ENCODE measurements around the gene OR6S1. TPM values are rescaled to one million over a fixed set of nuclear protein-coding genes. Genes with fewer than 3 reads are reported as not detected.
"Not testable (repeated sequence)": the region's sequence is repeated elsewhere in the genome, so short reads cannot be mapped to it uniquely, and the experiment has no call there.

OR6S1 gene
- total RNA-seq, 6 experiments from 2014 or later, result not detected

DNA sequence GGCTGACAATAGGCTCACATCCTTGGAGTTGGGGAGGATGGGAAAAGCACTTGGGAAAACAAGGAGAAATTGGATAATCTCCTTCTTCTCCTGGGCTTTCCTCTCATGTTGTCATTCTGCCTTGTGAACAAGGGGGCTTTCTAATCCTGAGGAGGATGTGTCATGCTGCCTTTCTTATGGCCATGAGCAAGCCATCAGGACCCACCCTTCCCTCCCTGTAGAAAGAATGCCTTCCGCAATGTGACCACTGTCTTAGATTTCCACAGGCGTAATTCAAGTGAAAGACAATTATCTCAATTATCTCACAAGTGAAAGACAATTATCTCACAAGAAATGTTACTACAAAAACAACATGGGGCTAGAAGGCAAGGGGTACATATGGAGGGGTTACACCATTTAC lies 3.0 kb upstream of the OR6S1 start:
- DNase-seq, result no peak
- Histone ChIP-seq H3K9me3 (no peaks in the 10 kb centered on the region), H3K4me1 (no peaks in the 10 kb centered on the region), H3K27ac (no peak overlapping the region), H3K36me3 (no peaks in the 10 kb centered on the region), H3K4me3 (no peak overlapping the region), H3K27me3 (no peaks in the 10 kb centered on the region)
- TF ChIP-seq POLR2A (IDR thresholded peaks at IDR 0.05), result no peak
- TF ChIP-seq, protein P1, sequence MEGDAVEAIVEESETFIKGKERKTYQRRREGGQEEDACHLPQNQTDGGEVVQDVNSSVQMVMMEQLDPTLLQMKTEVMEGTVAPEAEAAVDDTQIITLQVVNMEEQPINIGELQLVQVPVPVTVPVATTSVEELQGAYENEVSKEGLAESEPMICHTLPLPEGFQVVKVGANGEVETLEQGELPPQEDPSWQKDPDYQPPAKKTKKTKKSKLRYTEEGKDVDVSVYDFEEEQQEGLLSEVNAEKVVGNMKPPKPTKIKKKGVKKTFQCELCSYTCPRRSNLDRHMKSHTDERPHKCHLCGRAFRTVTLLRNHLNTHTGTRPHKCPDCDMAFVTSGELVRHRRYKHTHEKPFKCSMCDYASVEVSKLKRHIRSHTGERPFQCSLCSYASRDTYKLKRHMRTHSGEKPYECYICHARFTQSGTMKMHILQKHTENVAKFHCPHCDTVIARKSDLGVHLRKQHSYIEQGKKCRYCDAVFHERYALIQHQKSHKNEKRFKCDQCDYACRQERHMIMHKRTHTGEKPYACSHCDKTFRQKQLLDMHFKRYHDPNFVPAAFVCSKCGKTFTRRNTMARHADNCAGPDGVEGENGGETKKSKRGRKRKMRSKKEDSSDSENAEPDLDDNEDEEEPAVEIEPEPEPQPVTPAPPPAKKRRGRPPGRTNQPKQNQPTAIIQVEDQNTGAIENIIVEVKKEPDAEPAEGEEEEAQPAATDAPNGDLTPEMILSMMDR (IDR thresholded peaks at IDR 0.05), result no peak
- WGBS (ENCODE audit: insufficient coverage, low coverage, low lambda C conversion rate, missing lambda C conversion rate), result 92% methylated on average over 2 of the region's 2 CpGs
- no peak for ATAC-seq
- intact Hi-C loops (cut with DNase I), result no loop called here

DNA sequence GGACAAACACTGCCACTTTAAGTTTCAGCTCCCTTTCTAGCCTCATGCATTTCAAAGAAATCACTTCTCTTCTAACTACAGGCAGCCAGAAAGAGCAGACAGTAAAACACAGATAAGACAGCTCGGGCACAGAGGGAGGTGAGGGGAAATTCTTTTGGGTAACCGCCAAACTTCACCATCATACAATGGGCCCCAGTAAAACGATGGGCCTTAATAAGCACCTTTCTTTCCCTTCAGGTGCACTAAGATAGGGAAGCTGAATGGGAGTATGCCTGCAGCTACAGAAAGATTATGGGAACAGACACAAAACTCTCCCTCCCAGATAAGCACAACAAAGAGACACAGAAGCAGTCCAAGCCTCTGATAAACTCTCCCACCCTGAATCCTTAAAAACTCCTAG lies 1.3 kb upstream of the OR6S1 start:
- H3K9me3 ChIP-seq; H3K36me3 ChIP-seq; ATAC-seq; H3K4me1 ChIP-seq; DNase-seq; H3K27ac ChIP-seq; H3K4me3 ChIP-seq; intact Hi-C loops (cut with DNase I); H3K27me3 ChIP-seq: not testable (repeated sequence)
- 27% methylated on average over 3 of the region's 3 CpGs for WGBS (ENCODE audit: insufficient coverage, low coverage, low lambda C conversion rate, missing lambda C conversion rate)

DNA sequence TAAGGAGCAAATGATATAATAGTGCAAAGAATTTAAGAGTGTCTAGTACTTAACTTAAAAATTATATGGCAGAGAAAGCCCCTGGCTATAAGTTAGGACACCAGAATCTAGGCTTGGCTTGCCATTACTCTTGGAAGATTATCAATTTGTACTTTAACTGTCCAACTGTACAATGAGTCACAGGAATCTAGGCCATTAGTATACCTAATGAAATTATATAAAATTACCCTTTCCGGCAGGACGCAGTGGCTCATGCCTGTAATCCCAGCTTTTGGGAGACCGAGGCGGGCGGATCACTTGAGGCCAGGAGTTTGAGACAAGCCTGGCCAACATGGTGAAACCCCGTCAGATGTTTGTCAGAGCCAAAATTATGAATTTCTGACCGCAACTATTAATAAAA lies 691 bp upstream of the OR6S1 start:
- intact Hi-C loops (cut with DNase I), result no loop called here
- no peak overlapping the region for H3K27ac ChIP-seq
- no peak for DNase-seq
- 82% methylated on average over 6 of the region's 7 CpGs for WGBS (ENCODE audit: insufficient coverage, low coverage, low lambda C conversion rate, missing lambda C conversion rate)
- H3K27me3 ChIP-seq, result no peaks in the 10 kb centered on the region
- no peaks in the 10 kb centered on the region for H3K9me3 ChIP-seq
- no peaks in the 10 kb centered on the region for H3K4me1 ChIP-seq
- ATAC-seq, result no peak
- H3K36me3 ChIP-seq, result no peaks in the 10 kb centered on the region
- H3K4me3 ChIP-seq, result no peak overlapping the region
- no peak for TF ChIP-seq POLR2A (IDR thresholded peaks at IDR 0.05)
- TF ChIP-seq, protein P1 (IDR thresholded peaks at IDR 0.05), result no peak

DNA sequence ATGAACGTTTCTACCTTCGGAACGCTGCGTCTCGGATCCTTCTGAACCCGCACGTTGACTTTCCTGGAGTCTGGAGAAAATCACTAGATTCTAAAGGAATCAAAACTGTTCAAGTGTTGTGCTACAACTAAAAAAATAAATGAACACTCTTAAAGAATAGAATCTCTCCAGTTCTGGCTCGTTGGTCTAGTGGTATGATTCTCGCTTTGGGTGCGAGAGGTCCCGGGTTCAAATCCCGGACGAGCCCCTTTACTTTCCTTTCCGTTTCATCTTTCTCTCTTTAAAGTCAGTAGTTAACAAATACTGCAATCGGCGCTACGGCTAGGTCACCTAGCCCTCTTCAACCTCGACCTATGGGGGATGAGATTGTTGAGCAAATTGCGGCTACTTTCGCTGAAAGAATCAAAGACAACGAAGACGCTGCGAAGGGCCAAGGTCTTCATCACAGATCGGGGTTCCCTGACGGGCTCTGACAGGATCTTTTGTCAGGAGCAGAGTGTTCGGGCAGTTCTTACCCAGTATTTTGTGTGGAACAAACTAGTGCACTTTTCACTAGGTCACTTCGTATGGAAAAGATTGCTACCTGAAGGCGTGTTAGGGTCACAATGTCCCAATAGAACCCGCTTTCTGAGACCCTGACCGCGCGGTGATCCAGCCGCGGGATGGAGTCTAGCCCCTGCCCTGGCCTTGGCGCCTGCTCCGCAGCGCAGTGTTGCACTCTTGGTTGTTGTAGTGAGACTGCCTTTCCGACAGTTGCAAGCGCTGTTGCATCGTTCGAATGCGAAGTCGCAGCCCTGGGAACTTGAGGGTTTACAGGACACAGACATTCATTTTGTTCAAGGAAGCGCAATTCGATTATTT lies 8.4 kb downstream of the OR6S1 start:
- DNase-seq (no peak), ATAC-seq (peak; percentile 49 to 73 (median 66))
- TF ChIP-seq POLR2A (IDR thresholded peaks at IDR 0.05), result no peak
- TF ChIP-seq, protein P1 (IDR thresholded peaks at IDR 0.05), result no peak
- H3K9me3 ChIP-seq, result no peaks in the 10 kb centered on the region
- no peaks in the 10 kb centered on the region for H3K36me3 ChIP-seq
- H3K27ac ChIP-seq, result no peak overlapping the region
- H3K4me3 ChIP-seq, result no peak overlapping the region
- intact Hi-C loops (cut with DNase I), result no loop called here
- peaks cover 0 to 12% (median 0%) of the 10 kb centered on the region in 4 donors for H3K4me1 ChIP-seq
- 5% methylated on average over 44 of the region's 45 CpGs for WGBS (ENCODE audit: insufficient coverage, low coverage, low lambda C conversion rate, missing lambda C conversion rate)
- H3K27me3 ChIP-seq, result peaks cover 5 to 21% of the 10 kb centered on the region in 2 donors

DNA sequence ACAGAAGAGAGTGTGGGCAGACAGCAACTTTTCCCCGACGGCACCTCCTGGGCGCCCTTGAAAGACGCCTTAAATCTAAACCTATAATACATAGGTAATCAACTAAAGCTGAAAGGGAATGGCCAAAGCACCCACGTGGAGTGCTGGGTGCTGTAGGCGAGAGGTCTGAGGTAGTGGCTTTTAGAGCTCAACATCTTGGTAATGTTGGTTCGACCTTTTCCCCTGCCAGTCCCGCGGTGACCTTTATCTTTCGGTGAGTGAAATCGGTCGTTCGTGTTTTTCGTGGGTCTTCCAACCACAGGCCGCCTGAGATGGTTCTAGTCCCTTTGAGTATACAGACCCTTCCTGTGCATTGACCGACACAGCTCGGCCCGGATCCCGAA lies 9.1 kb downstream of the OR6S1 start:
- ATAC-seq (no peak), DNase-seq (no peak)
- peaks cover 0 to 12% (median 0%) of the 10 kb centered on the region in 4 donors for H3K4me1 ChIP-seq
- no peaks in the 10 kb centered on the region for H3K9me3 ChIP-seq
- H3K27ac ChIP-seq, result no peak overlapping the region
- WGBS (ENCODE audit: insufficient coverage, low coverage, low lambda C conversion rate, missing lambda C conversion rate), result 4% methylated on average over 9 of the region's 19 CpGs
- H3K36me3 ChIP-seq, result no peaks in the 10 kb centered on the region
- H3K27me3 ChIP-seq, result peaks cover 5 to 26% of the 10 kb centered on the region in 2 donors
- intact Hi-C loops (cut with DNase I), result no loop called here
- TF ChIP-seq POLR2A (IDR thresholded peaks at IDR 0.05), result no peak
- TF ChIP-seq, protein P1 (IDR thresholded peaks at IDR 0.05), result no peak
- H3K4me3 ChIP-seq, result no peak overlapping the region
